ENCODE data around the gene CUL2. TPM values are rescaled to one million over a fixed set of nuclear protein-coding genes. Genes with fewer than 3 reads are reported as not detected.
A peak's percentile ranks its signal among the peaks of the same experiment; 100 is the strongest.

Gene CUL2
- total RNA-seq, 2 experiments from 2014 or later = 35.3 to 36.9 TPM

Small RNA genes lying within 50 kb of the gene (microRNA-seq; reads per million reads assigned to microRNA genes)
- 11.0 reads per million, percentile 24 among the genes with 10 or more reads in this experiment for gene MIR3611 (ENCODE audit: borderline microRNAs expressed, borderline replicate concordance)

Other genes with a start within 250 kb of the CUL2 start
- 100 to 1,000 TPM; 107 to 111 TPM for gene CREM, start 36.5 kb upstream of the CUL2 start, total RNA-seq
- gene CCNY, start 246.2 kb upstream of the CUL2 start, total RNA-seq = 10 to 100 TPM; 31.2 to 32.1 TPM